Activated B cell treated with CpG ODN at 0.5 μM for 24 hours (primary cell): ENCODE data around the gene PLSCR3. TPM values are rescaled to one million over a fixed set of nuclear protein-coding genes. Genes with fewer than 3 reads are reported as not detected.

Experiments
- ATAC-seq: fragments of 200-7000 bp; cut with Tn5 transposase; one replicate; pipeline ENCODE4 v1.10.0; 2021; ENCODE audit warnings: low read depth, mild to moderate bottlenecking, moderate library complexity
- CTCF ChIA-PET: fragments of 350-600 bp; sonication (Branson Sonifier 250); formaldehyde crosslinking; loops from one replicate; lab custom pipeline; 2021; ENCODE audit warnings: antibody characterized with exemption; lab: Charles Lee
- POLR2A ChIA-PET: fragments of 350-600 bp; sonication (Branson Sonifier 250); formaldehyde crosslinking; loops from one replicate; lab custom pipeline; 2021; ENCODE audit warnings: antibody characterized with exemption; lab: Charles Lee
- DNase-seq: peaks from one replicate; pipeline ENCODE4 v3.0.0; 2022
- H3K27ac Mint-ChIP-seq: one replicate; pipeline ENCODE4 v1.8.0; 2020; ENCODE audit warnings: mixed read lengths
- H3K27me3 Mint-ChIP-seq: one replicate; pipeline ENCODE4 v1.8.0; 2021; ENCODE audit warnings: mixed read lengths
- H3K36me3 Mint-ChIP-seq: one replicate; pipeline ENCODE4 v1.8.0; 2021; ENCODE audit warnings: low read depth, mixed read lengths
- H3K4me1 Mint-ChIP-seq: one replicate; pipeline ENCODE4 v1.8.0; 2021; ENCODE audit warnings: mixed read lengths
- H3K4me3 Mint-ChIP-seq: one replicate; pipeline ENCODE4 v1.8.0; 2020; ENCODE audit warnings: mild to moderate bottlenecking, mixed read lengths
- H3K9me3 Mint-ChIP-seq: one replicate; pipeline ENCODE4 v1.8.0; 2020; ENCODE audit warnings: mixed read lengths
- intact Hi-C: fragments of 100-400 bp; cut with micrococcal nuclease; formaldehyde crosslinking; loops from one replicate; pipeline ENCODE4 v1.15.1; 2024
- total RNA-seq: library from RNA; stranded (reverse); gene quantifications from 2 replicates; pipeline ENCODE4 v1.2.3, GENCODE V29; 2022
- TF ChIP-seq, protein P1 (sequence below): fragments of 200-600 bp; IDR thresholded peaks from one replicate; pipeline ENCODE4 v1.8.0; 2022; ENCODE audit warnings: antibody characterized with exemption, mild to moderate bottlenecking

PLSCR3 gene
- total RNA-seq, 1 donor from 2014 or later, result 35.2 TPM

DNA sequence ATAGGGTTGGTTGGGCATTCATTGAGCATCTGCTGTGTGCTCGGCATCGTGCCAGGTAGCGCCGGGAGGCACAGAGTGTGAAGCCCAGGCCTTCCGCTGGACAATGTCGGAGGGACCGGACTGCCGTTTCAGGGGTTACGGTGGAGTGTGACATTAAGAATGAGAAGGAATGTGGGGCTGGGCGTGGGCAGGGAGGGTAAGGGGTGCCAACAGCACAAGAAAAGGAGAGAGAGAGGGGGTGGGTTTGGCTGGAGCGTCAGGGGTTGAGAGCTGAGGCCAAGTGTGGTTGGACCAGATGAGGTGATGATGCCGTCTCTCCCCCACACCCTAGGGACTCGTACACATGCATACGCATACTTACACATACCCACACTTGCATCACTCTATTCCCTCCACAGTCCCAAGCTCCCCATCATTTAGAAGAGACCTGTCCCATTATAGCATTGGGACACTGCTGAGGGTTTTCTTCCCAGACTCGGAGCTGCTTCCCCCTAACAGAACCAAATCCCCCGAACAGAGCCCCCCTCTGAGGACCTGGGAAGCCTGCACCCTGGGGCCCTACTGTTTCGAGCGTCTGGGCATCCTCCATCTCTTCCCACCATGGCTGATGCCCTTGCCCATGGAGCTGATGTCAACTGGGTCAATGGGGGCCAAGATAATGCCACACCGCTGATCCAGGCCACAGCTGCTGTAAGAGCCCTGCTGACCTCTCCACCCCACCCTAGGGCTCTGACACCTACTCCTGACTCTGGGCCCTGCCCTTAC, 45.7 kb downstream of the PLSCR3 start:
- intact Hi-C loops, result no loop called here
- ATAC-seq (no peak), DNase-seq (no peak)
- TF ChIP-seq, protein P1, sequence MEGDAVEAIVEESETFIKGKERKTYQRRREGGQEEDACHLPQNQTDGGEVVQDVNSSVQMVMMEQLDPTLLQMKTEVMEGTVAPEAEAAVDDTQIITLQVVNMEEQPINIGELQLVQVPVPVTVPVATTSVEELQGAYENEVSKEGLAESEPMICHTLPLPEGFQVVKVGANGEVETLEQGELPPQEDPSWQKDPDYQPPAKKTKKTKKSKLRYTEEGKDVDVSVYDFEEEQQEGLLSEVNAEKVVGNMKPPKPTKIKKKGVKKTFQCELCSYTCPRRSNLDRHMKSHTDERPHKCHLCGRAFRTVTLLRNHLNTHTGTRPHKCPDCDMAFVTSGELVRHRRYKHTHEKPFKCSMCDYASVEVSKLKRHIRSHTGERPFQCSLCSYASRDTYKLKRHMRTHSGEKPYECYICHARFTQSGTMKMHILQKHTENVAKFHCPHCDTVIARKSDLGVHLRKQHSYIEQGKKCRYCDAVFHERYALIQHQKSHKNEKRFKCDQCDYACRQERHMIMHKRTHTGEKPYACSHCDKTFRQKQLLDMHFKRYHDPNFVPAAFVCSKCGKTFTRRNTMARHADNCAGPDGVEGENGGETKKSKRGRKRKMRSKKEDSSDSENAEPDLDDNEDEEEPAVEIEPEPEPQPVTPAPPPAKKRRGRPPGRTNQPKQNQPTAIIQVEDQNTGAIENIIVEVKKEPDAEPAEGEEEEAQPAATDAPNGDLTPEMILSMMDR, result no peak
- H3K27ac Mint-ChIP-seq, result peak overlapping the region; percentile 14
- POLR2A ChIA-PET, result interaction anchor here (0.6 to 5.1 kb wide), 7 partner anchors 12 to 212 kb away, joined by 3 to 48 read pairs (median 3); partner anchors contain the start of genes ACAP1 and NEURL4
- H3K27me3 Mint-ChIP-seq, result no peaks in the 10 kb centered on the region
- H3K9me3 Mint-ChIP-seq, result no peaks in the 10 kb centered on the region
- CTCF ChIA-PET, result interaction anchor here (0.7 to 1.3 kb wide), 3 partner anchors 24 to 53 kb away, joined by 3 read pairs; no protein-coding TSS in a partner anchor
- H3K36me3 Mint-ChIP-seq, result peaks cover 41% of the 10 kb centered on the region
- peaks cover 31% of the 10 kb centered on the region for H3K4me1 Mint-ChIP-seq
- no peak overlapping the region for H3K4me3 Mint-ChIP-seq

DNA sequence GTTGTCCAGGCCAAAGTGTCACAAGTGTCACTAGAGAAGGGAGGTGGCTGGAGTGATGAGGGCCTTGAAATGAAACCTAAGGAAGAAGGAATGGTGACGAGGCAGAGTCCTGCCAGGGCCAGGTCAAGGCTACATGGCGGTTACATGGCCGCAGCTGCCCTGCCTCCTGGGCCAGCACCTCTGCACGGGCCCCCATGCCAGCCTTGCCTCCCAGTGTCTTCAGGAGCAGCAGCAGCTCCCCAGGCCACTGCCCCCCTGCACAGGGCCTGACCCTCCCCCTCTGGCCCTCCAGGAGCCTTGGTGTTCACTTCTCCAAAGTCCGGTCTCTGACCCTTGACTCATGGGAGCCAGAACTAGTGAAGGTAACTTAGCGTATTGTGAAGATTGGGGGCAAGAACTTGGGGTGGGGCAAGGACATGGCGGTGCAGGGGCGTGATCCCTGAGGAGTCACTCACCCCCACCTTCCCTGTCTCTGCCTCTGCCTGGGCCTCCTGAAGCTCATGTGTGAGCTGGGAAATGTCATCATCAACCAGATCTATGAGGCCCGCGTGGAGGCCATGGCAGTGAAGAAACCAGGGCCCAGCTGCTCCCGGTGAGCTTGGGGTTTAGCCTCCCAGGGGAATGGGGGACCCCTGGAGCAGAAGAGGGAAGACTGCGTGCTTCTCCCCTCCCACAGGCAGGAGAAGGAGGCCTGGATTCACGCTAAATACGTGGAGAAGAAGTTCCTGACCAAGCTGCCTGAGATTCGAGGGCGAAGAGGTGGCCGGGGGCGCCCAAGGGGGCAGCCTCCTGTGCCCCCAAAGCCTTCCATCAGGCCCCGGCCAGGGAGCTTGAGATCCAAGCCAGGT, 46.5 kb downstream of the PLSCR3 start:
- H3K36me3 Mint-ChIP-seq, result peaks cover 49% of the 10 kb centered on the region
- CTCF ChIA-PET, result interaction anchor here (1.2 to 1.3 kb wide), 2 partner anchors 23 to 26 kb away, joined by 3 read pairs; no protein-coding TSS in a partner anchor
- POLR2A ChIA-PET, result interaction anchor here (1.0 to 5.1 kb wide), 3 partner anchors 11 to 67 kb away, joined by 3 to 48 read pairs (median 5); partner anchors contain the start of genes ACAP1 and NEURL4

DNA sequence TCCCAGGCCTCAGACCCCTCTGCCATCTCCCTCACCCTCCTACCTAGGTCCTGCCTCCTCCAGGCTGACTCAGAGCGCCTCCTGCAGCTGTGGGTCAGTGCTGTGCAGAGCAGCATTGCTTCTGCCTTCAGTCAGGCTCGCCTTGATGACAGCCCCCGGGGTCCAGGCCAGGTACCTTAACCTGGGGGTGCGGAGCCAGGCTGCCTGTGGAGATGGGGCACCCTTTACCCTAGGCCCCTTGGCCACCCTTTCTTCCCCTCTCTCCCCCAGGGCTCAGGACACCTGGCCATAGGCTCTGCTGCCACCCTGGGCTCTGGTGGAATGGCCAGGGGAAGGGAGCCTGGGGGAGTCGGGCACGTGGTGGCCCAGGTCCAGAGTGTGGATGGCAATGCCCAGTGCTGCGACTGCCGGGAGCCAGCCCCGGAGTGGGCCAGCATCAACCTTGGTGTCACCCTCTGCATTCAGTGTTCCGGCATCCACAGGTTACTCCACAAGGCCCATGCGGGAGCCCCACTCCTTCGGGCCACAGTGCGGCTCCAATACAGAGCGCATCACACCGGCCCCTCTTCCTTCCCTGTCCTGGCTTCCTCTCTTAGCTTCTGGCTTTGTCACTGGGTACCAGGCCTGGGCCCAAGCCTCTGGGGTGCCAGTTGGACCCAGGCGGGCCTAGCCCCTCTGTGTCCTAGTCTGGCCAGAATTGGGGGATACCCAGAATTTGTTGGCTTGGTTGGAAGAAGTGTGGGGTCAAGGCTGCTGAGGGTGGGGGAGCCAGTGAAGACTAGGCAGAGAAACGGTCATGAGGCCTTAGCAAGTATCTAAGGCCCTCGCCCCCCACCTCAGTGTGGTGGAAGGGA, 47.3 kb downstream of the PLSCR3 start:
- POLR2A ChIA-PET, result interaction anchor here (1.2 to 2.9 kb wide), 2 partner anchors 11 to 18 kb away, joined by 3 to 16 read pairs; partner anchors contain the start of genes ACAP1 and NEURL4
- H3K27ac Mint-ChIP-seq, result no peak overlapping the region
- no peaks in the 10 kb centered on the region for H3K27me3 Mint-ChIP-seq
- CTCF ChIA-PET, result interaction anchor here (0.8 to 3.9 kb wide), 5 partner anchors 11 to 334 kb away, joined by 3 to 21 read pairs (median 3); partner anchors contain the start of genes ACAP1, NEURL4 and RNASEK
- H3K36me3 Mint-ChIP-seq, result peaks cover 53% of the 10 kb centered on the region
- H3K4me3 Mint-ChIP-seq, result no peak overlapping the region
- TF ChIP-seq, protein P1, result no peak
- H3K9me3 Mint-ChIP-seq, result no peaks in the 10 kb centered on the region
- ATAC-seq (no peak), DNase-seq (no peak)
- intact Hi-C loops, result no loop called here
- peaks cover 19% of the 10 kb centered on the region for H3K4me1 Mint-ChIP-seq

More for the DNA sequence above, 46.5 kb downstream of the PLSCR3 start:
- ATAC-seq (no peak), DNase-seq (no peak)
- no peak overlapping the region for H3K4me3 Mint-ChIP-seq
- TF ChIP-seq, protein P1, result no peak
- H3K9me3 Mint-ChIP-seq, result no peaks in the 10 kb centered on the region
- peaks cover 25% of the 10 kb centered on the region for H3K4me1 Mint-ChIP-seq
- no peaks in the 10 kb centered on the region for H3K27me3 Mint-ChIP-seq
- peak overlapping the region; percentile 24 for H3K27ac Mint-ChIP-seq
- intact Hi-C loops, result no loop called here

DNA sequence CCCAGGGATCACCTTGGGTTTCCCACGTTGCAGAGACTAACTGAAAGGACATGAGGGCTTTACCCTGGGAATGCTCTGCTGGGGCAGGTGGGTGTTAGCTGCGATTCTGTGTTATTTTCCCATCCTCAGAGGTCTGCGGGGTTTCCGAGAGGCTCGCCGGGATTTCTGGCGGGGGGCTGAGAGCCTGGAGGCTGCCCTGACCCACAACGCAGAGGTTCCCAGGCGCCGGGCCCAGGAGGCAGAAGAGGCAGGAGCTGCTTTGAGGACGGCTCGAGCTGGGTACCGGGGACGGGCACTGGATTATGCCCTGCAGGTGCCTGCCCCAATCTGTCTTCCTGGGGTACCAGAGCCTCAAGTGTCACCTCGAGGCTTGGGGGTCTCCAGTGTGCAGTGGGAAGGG, 51.1 kb downstream of the PLSCR3 start:
- no peak overlapping the region for H3K4me3 Mint-ChIP-seq
- peak overlapping the region; percentile 72 for H3K27ac Mint-ChIP-seq
- H3K36me3 Mint-ChIP-seq, result peaks cover 63% of the 10 kb centered on the region
- no peak for ATAC-seq
- no peaks in the 10 kb centered on the region for H3K27me3 Mint-ChIP-seq
- ChIA-PET CTCF (interaction anchor here (1.1 to 3.9 kb wide), 2 partner anchors 14 to 297 kb away, joined by 4 to 19 read pairs; partner anchors contain the start of gene NEURL4), POLR2A (interaction anchor here (0.5 to 1.4 kb wide), 2 partner anchors 14 to 141 kb away, joined by 3 to 4 read pairs; partner anchors contain the start of genes NEURL4 and POLR2A)
- intact Hi-C loops, result no loop called here
- no peak for DNase-seq
- TF ChIP-seq, protein P1, result no peak
- H3K4me1 Mint-ChIP-seq, result peaks cover 7% of the 10 kb centered on the region
- no peaks in the 10 kb centered on the region for H3K9me3 Mint-ChIP-seq
